GM12878 (cell line): ENCODE data around the gene CLEC1A.

Experiments used
- ASH2L ChIP-seq: fragments of 300-600, 200-600 bp; sonication (generic); IDR thresholded peaks from 2 replicates; pipeline ENCODE4 v1.6.1; 2017; ENCODE audit warnings: low read depth, mild to moderate bottlenecking, borderline replicate concordance
- EZH2 ChIP-seq: IDR thresholded peaks from 2 replicates; pipeline ENCODE4 v1.6.1; 2012; ENCODE audit warnings: low read depth, mild to moderate bottlenecking, control low read depth, inconsistent platforms, low read length, borderline replicate concordance; ENCODE audit not compliant: control insufficient read depth
- HDAC2 ChIP-seq: fragments of 200-600 bp; sonication (generic); IDR thresholded peaks from 2 replicates; pipeline ENCODE4 v1.6.1; 2017
- NFYB ChIP-seq: IDR thresholded peaks from 2 replicates; pipeline ENCODE4 v1.6.1; 2011; ENCODE audit warnings: low read depth, mild to moderate bottlenecking, low read length, improper control_type of control experiment, moderate library complexity; ENCODE audit not compliant: insufficient read depth
- POLR2A ChIP-seq: IDR thresholded peaks from 2 replicates; pipeline ENCODE4 v1.6.1; 2011; ENCODE audit warnings: low read depth, mild to moderate bottlenecking, low read length
- POLR2AphosphoS5 ChIP-seq: IDR thresholded peaks from 2 replicates; pipeline ENCODE4 v1.6.1; 2011; ENCODE audit warnings: mild to moderate bottlenecking, low read length, inconsistent platforms
- POU2F2 ChIP-seq: IDR thresholded peaks from 3 replicates; pipeline ENCODE4 v1.6.1; 2011; ENCODE audit warnings: low read depth, mild to moderate bottlenecking, low read length, borderline replicate concordance

DNA sequence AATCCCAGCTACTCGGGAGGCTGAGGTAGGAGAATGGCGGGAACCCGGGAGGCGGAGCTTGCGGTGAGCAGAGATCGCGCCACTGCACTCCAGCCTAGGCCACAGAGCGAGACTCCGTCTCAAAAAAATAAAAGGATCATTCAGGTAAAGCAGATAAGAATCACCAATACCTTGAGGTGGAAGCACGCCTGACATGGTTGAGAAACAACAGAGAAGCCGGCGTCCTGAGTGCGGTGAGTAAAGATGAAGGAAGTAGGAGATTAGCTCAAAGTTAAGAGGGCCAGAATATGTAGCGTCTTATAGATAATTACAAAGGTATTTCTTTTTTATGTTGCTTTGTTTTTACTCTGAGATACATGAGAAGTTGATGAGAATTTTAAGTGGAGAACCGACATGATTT is 16.5 kb upstream of the CLEC1A start:
- no peak for TF ChIP-seq POLR2AphosphoS5
- TF ChIP-seq POLR2A = no peak
- TF ChIP-seq HDAC2 = no peak
- TF ChIP-seq EZH2 = no peak
- TF ChIP-seq NFYB = no peak
- no peak for TF ChIP-seq ASH2L
- TF ChIP-seq POU2F2 = no peak
